HEK293T (cell line): ENCODE measurements around the gene MRPL21.

ENCODE experiments used
- ARNT ChIP-seq: fragments of 450-650 bp; IDR thresholded peaks from 2 replicates; pipeline ENCODE4 v1.6.1; 2017; ENCODE audit warnings: mild to moderate bottlenecking
- BHLHE40 ChIP-seq: fragments of 450-650 bp; IDR thresholded peaks from 2 replicates; pipeline ENCODE4 v1.6.1; 2016; ENCODE audit warnings: mild to moderate bottlenecking, moderate library complexity, borderline replicate concordance
- FOXA1 ChIP-seq: fragments of 450-650 bp; IDR thresholded peaks from 2 replicates; pipeline ENCODE4 v1.6.1; 2016; ENCODE audit warnings: mild to moderate bottlenecking
- SUZ12 ChIP-seq: fragments of 450-650 bp; IDR thresholded peaks from 2 replicates; pipeline ENCODE4 v1.6.1; 2016; ENCODE audit warnings: mild to moderate bottlenecking
- TARDBP ChIP-seq: fragments of 450-650 bp; IDR thresholded peaks from 2 replicates; pipeline ENCODE4 v1.6.1; 2016
- ZNF384 ChIP-seq: fragments of 450-650 bp; IDR thresholded peaks from 2 replicates; pipeline ENCODE4 v1.6.1; 2016

- TF ChIP-seq ARNT (no peak), SUZ12 (no peak), TARDBP (no peak), BHLHE40 (no peak), FOXA1 (no peak), ZNF384 (no peak)
Observed at GRCh38 chr11:68862421-68862820, 41.2 kb downstream of the MRPL21 start.
